ENCODE measurements around the gene LARP1.

GRCh38 chr5:154850255-154851062 lies 95.3 kb downstream of the LARP1 start, which contains the start of gene FAXDC2:
- TF ChIP-seq POLR2A (IDR thresholded peaks at IDR 0.05; ENCODE audit: low read length): no peak
- TF ChIP-seq CTCF (IDR thresholded peaks at IDR 0.05): no peak
- TF ChIP-seq MAZ (IDR thresholded peaks at IDR 0.05; ENCODE audit: borderline replicate concordance, low read depth, low read length): no peak
- TF ChIP-seq, protein P1, sequence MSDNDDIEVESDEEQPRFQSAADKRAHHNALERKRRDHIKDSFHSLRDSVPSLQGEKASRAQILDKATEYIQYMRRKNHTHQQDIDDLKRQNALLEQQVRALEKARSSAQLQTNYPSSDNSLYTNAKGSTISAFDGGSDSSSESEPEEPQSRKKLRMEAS (IDR thresholded peaks at IDR 0.05): no peak
- no peak for TF ChIP-seq KDM5A (IDR thresholded peaks at IDR 0.05)
- TF ChIP-seq REST (IDR thresholded peaks at IDR 0.05): no peak
- no peak for TF ChIP-seq MYC (IDR thresholded peaks at IDR 0.05; ENCODE audit: borderline replicate concordance, low read length)

Data from A549 (cell line).